ENCODE results near the gene DOCK9.
A peak's percentile ranks its signal among the peaks of the same experiment; 100 is the strongest.
"Not testable (repeated sequence)": the region's sequence is repeated elsewhere in the genome, so short reads cannot be mapped to it uniquely, and the experiment has no call there.

DOCK9 gene

DNA sequence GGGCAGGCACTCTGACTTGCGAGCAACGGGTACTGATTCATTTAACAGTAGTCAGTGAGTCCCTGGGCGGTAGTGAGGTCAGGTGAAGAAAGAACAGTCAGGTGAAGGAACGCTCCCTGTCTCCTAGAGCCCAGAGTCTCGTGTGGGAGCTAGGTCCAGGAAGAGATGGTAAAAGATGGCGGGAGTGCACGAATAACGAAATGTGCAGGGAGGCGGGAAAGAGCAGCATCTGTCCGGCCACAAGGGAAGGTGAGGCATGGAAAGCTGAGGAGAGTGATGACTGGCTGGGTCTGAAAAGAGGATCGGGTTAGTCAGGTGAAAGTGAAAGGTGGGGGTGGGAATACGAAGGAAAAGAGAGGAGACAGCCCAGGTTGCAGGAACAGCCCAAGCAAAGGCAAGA lies 161.5 kb downstream of the DOCK9 start:
- no peak for DNase-seq

DNA sequence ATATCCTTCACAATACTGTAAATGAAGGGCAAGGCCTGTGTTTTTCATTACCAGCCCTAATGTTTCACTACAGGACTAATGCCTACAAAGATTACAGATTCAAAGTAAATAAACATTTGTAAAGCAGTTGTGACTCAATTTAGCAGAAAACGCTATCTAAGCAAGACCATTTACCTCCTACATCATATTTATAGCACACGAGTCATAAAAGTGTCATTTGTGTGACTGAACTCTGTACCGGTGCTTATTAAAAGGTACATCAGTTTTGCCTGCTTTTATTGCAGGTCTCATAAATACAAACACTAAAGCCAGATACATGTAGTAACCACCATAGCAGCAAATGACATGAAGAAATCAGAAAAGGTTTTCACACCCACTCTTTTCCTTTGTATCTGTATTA lies 163.9 kb downstream of the DOCK9 start:
- DNase-seq = no peak

DNA sequence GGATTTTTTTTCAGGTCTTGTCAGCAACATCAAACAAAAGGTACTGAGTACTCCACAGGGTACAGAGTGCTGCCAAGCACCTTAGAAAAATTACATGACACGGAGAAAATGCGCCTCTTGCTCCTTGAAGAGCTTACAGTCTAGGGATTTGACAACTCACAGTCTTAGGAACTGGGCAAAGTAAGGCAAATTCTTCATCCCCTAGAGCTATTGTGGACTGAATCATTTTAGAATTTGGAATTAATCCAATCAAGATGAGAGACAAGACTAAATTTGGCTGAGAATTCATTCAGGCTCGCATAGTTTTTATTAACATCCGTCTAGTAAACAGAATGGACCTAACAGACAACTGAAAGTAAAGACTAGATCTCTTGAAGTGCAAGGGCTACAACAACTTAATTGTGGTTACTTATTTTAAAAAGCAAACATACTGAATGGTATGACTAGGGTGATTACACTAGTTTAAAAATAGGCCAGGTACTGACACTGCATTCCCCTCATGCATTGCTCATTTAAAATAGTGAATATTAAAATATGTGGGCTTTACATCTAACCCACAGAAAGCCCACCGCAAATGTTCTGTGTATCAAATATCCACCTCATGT lies 165.6 kb downstream of the DOCK9 start:
- not testable (repeated sequence) for DNase-seq

DNA sequence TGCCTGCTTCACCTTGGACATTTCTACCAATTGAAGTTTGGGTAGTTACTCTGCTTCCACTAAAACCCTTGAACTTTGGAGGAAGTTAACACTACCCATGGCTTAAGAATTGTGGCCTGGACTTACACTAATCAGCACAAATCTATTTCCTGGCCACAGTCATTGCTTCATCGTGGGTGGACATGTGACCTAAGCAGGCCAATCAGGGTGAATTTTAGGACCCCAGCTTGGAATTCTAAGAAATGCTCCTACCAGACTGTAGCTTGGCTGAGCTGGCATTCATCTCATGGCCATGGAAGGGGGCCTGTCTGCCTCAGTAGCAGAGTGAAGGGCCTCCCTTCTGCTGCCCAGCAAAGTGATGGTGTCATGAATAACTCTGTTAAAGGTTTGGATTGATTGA lies 167.1 kb downstream of the DOCK9 start:
- no peak for DNase-seq

DNA sequence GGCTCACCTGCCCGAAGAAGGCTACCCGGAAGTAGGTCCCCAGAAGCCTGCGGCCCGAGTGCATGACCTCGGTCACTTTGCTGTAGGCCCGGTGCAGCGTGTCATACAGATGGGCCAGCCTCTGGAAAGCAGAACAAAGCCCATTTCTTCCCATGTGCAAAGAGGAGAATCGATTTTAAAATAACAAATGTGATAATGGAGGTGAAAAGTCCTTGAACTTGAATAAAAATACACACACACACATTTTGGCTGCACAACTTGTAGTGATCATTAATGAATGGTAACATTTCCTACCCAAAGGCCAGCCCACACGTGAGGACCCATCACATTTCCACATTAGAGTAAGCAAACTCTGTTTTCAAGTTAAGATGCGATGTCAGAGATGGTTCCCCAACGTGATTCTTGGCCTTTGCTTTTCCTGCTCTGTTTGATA lies 168.5 kb downstream of the DOCK9 start:
- DNase-seq = no peak

DNA sequence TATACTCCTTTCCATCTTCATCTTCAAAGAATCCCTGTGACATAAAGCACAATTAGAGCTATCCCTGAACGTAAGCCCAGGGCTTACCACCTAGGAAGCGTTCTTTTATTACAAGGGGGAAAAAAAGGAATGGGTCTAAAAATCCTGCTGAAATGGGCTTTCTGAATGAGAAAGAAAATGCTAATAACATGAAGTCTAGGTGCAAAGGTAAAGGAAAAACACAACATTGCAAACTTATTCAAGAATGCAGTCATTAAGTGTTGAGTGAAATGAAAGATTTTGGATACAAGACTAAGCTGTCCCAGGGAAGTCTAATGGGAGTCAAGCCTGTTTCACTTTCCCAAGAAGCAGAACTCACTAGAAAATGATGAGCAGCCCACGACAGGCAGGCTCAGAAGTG lies 170.1 kb downstream of the DOCK9 start:
- DNase-seq = no peak

DNA sequence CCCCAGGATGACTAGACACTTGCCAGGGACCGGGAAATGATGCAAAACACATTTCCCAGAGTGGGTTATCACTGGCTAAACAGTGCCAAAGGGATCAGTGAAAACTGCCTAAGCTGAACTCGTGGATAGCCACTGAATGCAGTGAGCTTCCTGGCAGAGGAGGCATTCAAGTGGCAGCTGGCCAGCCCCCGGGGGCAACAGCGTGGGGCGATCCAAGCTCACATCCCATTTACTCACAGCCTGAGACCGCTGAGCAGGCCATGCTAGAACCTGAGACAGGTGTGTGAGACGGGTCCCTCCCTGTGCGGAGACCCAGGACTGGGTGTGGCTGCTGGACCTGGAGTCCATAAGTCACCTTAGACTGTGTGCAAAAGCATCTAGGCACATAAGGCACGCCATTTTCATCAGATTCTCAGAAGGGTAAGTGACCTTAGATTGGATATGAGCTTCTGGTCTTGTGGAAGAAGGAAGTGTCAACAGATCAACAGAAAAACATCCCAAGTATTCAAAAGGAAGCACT lies 173.5 kb downstream of the DOCK9 start:
- DNase-seq = no peak

DNA sequence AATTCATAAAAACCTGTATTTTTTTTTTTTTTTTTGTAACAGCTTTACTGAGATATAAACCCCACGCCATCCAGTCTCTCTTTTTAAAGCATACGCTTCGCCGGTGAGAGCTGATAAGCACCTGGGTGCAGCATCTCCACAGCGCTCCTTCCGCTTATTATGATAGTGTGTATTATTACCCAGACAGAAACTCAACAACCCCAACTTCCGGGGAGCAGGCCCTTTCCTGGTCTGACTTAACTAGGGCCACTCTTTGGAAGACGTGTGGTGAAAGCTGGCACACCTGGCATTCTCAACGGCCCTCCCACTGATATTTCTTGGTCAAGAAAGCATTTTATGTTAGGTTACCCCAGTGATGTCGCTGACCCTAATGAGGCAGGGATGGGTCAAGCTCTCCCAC lies 173.9 kb downstream of the DOCK9 start:
- no peak for DNase-seq

DNA sequence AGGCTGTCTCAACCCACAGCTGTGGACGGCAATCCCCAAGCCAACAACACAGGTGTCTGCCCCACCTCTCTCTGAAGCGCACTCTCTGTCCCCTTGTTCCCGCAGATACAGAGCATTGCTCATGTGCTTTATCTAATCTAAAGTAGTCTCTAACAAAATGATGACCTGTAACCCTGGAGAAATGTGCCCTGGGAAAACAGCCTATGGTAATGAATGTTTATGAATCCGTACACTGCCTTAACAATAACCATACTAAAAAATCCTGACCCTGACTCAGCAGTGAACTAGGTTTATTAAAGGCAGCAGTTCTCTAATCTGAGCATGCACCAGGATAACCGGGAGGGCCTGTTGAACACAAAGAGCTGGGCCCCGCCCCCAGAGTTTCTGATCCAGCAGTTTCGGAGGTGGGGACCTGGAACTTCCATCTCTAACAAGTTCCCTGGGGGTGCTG lies 174.7 kb downstream of the DOCK9 start:
- no peak for DNase-seq

DNA sequence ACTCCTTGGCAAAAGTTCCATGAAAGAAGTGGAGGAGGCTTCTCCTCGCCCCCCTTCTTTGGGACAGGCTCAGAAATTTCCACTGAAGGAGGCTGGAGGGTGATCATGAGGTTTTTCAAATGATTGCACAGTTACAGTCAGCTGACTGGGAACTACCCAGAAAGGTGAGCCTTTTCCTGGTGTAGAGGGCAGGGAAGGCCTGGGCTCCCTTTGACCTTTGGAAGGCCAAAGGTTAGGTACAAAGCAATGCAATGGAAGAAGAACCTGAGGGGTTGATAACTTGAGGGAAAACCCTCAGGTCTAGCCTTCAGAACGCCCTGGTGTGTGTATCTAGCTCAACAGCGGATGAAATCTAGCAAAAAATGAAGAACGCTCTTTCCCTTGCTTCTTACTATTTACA lies 175.3 kb downstream of the DOCK9 start:
- DNase-seq = no peak

DNA sequence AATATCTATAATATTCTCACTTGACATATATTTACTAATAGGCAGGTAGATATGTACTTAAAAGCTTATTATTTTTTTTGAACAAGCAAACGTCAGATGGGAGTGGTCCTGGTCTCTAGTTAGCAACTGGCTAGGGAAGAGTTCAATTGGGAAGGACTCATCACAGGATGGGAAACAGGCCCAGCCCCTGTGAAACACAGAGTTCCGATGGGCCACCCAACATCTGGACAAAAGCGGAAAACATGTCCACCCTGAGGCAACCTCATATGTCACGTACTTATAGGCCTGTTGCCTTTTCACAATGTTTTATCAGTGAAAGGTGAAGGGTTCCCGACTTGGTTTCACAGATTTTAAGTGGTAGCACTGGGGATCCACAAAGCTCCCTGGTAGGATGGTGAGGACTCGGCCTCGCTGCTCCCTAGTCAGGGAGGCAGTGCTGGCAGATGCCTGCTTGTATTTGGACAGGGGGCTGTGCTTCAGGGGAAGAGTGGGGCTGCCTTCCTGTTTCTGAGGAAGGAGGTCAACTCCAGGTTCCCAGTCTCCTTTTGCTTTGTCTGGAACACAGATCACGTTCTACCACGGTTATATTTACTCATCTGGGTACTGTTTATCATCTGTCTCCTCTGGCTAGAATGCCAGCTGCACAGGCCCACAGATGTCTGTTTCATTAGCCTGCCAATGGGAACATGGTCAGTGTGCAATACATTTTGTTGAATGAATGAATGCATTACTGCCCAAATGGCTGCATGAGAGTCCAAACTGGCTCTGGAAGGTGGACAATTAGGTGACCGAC lies 176.0 kb downstream of the DOCK9 start:
- DNase-seq = peak; percentile 46 to 67

DNA sequence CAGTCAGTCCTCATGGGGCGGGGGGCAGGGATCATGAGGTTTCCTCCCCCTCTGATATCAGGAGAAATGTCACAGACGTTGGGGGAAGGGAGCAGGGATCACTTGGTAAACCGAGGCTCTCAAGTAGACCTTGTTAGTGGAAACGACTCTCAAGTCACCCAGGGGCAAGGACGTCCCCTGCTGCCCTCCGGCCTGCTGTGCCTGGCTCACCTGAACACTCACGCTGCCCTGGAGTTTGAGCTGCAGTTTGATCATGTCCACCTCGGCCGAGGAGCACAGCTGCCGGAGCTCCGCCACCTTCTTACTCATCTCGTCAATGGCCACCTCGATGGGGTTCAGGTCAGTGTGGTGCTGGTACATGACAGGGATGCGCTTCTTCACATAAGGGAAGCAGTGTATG lies 177.8 kb downstream of the DOCK9 start:
- no peak for DNase-seq

DNA sequence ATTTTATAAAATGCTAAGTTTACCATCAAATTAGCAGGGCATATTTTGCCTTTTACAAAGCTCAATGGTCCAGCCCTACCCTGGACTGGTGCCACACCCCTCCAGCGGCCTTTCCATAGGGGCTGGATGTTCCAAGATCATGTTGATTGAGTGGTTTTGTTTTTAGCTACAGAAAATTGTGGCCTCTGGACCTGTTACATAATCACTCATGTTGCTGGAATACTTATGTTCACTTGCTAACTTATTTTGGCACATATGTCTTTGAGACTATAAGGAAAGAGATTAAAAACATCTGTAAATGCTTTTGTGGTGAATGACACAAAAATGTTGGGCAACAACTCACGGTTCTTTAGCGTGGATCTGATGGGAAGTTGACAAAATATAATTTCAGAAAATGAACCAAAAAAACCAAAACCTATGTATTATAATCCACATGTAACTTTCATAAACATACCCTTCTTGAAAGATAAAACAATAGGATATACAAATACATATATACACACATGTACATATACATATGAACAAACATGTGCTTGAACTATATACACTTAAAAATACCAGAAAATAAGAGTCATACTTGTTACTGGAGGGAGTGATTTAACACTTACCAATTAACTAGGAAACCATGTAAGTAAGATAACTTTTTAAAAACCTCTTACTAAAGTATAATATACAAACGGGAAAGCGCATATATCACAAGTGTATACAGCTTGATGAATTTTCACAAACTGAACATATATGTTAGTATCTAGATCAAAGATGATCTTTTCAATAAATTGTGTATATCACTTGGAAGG lies 178.8 kb downstream of the DOCK9 start:
- DNase-seq = no peak

DNA sequence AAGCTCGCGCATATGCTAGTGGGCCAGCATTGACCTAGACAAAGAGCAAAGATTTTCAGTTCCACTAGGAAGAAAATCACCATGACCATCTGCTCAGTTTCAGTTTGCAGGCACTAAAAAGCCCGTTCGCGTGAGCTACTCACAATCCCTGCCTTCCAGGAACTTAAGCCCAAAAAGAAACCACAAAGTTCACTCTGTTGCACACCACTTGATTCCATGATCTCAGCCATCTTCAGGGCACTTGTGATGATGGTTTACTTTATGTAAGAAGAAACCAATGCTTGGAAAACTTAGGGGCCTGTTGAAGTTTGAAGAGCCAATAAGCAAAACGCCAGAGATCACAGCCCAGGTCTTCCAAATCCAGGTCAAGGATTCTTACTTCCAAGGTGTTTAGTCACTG lies 180.4 kb downstream of the DOCK9 start:
- no peak for DNase-seq

DNA sequence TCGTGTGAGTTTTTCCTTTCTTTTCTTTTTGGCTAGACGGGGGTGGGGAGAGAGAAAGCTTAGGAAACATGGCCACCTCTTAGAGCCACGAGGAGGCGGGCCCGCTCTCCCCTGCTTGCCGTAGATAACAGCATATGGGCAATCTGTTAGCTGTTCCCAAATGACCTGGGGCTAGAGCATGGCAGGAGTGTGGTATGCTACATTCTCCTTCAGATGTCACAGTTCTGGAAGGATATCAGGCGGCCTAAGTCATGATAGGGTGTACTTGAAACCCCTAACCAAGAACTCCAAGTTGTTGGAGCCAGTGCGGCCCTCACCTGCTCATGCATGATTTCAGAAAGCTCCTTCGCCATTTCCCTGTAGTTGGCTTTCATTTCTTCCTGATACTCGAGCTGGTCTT lies 181.1 kb downstream of the DOCK9 start:
- no peak for DNase-seq

DNA sequence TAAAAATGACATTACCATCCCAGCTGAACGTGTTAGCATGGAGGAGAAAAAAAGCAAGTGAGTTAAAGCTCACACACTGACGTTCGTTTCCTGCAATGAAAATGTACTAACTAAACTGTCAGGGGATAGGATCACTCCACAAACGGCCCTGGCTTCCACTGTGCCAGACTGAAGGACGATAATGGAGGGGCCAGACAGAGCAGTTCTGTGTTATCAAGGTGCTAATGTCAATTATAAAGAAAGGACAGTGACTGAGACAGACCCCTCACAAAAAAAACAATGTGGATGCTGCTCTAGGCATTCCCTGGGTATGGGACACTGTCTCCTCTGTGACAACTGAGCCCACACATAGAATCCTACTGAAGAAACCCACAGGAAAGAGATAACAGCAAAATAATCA lies 181.7 kb downstream of the DOCK9 start:
- DNase-seq = no peak

DNA sequence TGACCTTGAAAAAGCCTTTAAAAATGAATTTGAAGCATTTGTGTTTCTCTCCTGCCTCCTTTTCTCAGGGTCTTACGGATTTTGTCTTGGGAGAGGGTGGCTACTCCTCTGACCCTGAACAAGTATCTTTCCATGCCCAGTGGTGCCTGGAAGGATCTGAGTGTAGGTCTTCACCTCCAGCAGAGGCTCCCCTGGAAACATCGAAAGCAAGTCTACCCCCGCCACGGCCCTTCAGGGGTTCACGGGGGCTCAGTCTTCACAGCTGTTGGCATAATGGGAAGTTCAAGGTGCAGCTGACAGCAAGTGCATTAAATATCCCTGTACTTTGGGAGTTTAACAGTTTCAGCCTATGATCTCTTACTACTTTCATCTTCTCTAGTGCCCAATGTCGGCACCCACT lies 182.6 kb downstream of the DOCK9 start:
- DNase-seq = no peak

DNA sequence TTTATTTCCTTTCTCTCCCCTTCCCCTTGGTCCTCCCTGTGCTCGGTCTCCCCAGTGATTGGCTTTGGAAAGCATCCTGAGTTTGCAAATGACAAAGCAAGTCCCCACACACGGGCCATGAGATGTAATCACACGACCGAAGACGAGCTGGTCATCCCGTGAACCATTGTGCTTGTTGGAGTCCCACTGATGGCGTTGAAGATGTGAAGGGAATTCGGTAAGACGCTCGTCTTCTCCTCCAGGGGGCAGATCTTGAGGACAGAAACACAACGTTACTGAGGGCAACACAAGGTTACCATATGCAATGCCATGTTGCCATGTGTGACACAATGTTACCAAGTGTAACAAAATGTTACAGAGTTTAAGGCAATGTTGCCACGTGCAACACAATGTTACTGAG lies 183.4 kb downstream of the DOCK9 start:
- DNase-seq = no peak

DNA sequence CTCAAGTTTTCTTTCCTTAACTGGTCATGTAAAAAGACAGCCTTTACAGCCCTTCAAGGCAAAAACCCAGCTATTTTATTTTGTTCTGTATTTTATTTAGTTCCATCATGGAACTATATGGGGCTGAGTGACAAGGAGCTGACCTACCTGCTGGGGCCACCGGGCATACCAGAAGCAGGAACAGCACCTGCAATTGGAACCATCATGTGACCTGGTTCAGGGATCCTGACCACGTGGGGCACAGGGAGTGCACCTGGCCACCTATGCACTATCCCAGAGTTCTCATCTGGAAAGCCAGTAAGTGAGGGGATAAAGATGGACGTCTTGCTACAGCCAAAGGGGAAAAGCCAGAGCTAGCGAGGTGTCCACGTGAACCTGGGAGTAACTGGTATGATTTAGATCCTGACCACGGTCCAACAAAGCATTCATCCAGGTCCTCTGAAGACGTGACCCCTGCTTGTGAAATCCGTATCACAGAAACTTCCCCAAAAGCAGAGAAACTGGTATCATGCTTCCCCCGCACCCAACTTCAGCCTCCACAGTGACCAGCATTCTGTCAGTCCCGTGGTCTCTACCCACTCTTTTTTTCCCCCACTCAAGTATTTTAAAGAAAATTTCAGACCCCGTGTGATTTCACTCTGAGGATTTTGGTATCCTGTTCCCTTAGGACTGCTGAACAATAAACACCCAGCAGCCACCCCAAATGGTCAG lies 184.9 kb downstream of the DOCK9 start:
- DNase-seq = no peak

DNA sequence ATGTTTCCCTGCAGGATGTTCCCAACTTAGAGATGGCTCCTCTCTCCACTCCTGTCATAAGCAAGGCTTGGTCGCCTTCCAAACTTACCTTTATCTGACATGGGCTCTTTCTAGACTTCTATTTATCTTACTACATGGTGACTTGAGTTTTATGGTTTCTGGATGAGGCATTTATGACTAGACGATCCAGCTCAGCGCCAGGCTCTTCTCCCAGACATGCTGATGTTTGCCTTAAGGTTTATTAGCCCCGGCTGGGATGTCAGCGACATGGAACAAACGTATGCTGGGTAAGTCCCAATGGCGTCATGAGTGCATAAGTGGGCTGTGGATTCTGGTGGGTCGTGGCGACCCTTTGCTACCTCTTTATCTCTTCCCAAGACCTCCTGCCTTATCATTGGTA lies 185.5 kb downstream of the DOCK9 start:
- no peak for DNase-seq

DNA sequence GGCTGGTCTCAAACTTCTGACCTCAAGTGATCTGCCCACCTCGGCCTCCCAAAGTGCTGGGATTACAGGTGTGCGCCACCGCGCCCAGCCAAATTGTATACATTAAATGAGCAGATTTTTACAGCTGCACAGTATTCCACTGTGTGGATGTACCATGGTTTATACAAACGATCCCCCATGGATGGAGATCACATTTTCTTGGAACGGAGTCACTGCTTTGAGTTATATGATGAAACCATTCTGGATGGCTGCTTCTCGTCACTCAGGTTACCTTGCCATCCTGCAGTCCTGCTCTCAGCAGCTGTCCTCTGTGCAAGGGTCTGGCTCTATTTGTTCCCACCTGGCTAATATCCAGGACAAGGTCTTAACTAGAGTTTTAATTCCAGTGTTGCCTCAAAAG lies 186.3 kb downstream of the DOCK9 start:
- no peak for DNase-seq

DNA sequence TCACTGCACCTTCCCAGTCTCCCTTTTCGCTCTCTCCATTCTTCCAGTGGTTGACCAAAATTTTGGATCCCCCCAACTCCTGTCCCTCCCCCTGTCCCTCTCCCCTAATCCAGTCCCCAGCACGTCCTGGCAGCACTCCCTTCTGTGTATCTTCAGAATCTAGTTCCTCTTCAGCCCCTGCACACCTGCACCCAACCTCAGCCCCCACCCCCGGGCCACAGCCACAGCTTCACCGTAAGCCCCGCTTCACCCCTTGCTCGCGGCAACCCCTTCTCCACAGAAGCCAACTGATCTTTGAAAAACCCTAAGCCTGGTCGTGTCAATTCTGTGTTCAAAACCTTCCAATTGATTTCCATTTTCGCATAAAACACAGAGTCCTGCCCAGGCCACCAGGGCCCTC lies 189.9 kb downstream of the DOCK9 start:
- no peak for DNase-seq

DNA sequence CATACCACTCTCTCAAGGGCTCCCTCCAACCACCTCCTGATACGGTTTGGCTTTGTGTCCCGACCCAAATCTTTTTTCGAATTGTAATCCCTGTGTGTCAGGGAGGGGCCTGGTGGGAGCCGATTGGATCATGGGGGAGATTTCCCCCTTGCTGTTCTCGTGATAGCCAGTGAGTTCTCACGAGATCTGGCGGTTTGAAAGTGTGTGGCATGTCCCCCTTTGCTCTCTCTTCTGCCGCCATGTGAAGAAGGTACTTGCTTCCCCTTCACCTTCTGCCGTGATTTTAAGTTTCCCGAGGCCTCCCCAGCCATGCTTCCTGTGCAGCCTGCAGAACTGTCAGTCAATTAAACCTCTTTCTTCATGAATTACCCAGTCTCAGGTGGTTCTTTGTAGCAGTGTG lies 190.7 kb downstream of the DOCK9 start:
- no peak for DNase-seq
